Fibroblast of lung (primary cell): ENCODE data around the gene KLC1. TPM values are rescaled to one million over a fixed set of nuclear protein-coding genes. Genes with fewer than 3 reads are reported as not detected.
A peak's percentile ranks its signal among the peaks of the same experiment; 100 is the strongest.

ENCODE experiments used
- DNase-seq, 2 donors: peaks; one replicate each; pipeline versions ENCODE4 v3.0.0 to v3.0.0-alpha.2; 2010; ENCODE audit warnings: low read depth in 2 of 2
- H2AFZ ChIP-seq: 2 replicates; pipeline ENCODE4 v1.5.1; 2012; ENCODE audit warnings: low read length, control low read depth, inconsistent platforms
- H3K27ac ChIP-seq: 2 replicates; pipeline ENCODE4 v1.5.1; 2011; ENCODE audit warnings: low read length, control low read depth; ENCODE audit not compliant: insufficient read depth
- H3K27me3 ChIP-seq: 2 replicates; pipeline ENCODE4 v1.5.1; 2011; ENCODE audit warnings: mild to moderate bottlenecking, low read length; ENCODE audit not compliant: control insufficient read depth, insufficient read depth
- H3K36me3 ChIP-seq: 2 replicates; pipeline ENCODE4 v1.5.1; 2011; ENCODE audit warnings: low read length; ENCODE audit not compliant: control insufficient read depth, insufficient read depth
- H3K4me1 ChIP-seq: 2 replicates; pipeline ENCODE4 v1.5.1; 2011; ENCODE audit warnings: low read length; ENCODE audit not compliant: control insufficient read depth, insufficient read depth; ENCODE audit errors: extremely low read depth
- H3K4me2 ChIP-seq: 2 replicates; pipeline ENCODE4 v1.5.1; 2011; ENCODE audit warnings: low read length, control low read depth; ENCODE audit not compliant: insufficient read depth; ENCODE audit errors: extremely low read depth
- H3K4me3 ChIP-seq, 4 experiments: fragments of 200-600 bp in 1 of 4; sonication (generic) in 1 of 4; replicated peaks in 1 of 4; 2 replicates each; pipeline ENCODE4 v1.5.1; 2011 to 2016; ENCODE audit warnings: low read length in 4 of 4, low read depth in 3 of 4, mild to moderate bottlenecking in 3 of 4, control low read depth in 2 of 4, inconsistent platforms in 1 of 4, mixed read lengths in 1 of 4; ENCODE audit not compliant: insufficient read depth in 1 of 4; ENCODE audit errors: control extremely low read depth in 1 of 4
- H3K79me2 ChIP-seq: 2 replicates; pipeline ENCODE4 v1.5.1; 2012; ENCODE audit warnings: mild to moderate bottlenecking, low read length, inconsistent platforms; ENCODE audit not compliant: control insufficient read depth, insufficient read depth
- H3K9ac ChIP-seq: 2 replicates; pipeline ENCODE4 v1.5.1; 2011; ENCODE audit warnings: mild to moderate bottlenecking, low read length, control low read depth; ENCODE audit not compliant: insufficient read depth
- H3K9me3 ChIP-seq: 2 replicates; pipeline ENCODE4 v1.5.1; 2012; ENCODE audit warnings: low read depth, low read length; ENCODE audit not compliant: control insufficient read depth, insufficient read depth
- H4K20me1 ChIP-seq: 2 replicates; pipeline ENCODE4 v1.5.1; 2011; ENCODE audit warnings: low read length; ENCODE audit not compliant: control insufficient read depth, insufficient read depth; ENCODE audit errors: extremely low read depth
- CTCF ChIP-seq, 2 donors: IDR thresholded peaks in 1 of 2; conservative IDR thresholded peaks in 1 of 2; 1 replicate in 1 of 2; 2 replicates in 1 of 2; pipeline ENCODE4 v1.5.1; 2011 to 2012; ENCODE audit warnings: low read length in 2 of 2, control low read depth in 1 of 2, inconsistent platforms in 1 of 2, low read depth in 1 of 2, mild to moderate bottlenecking in 1 of 2
- EZH2 ChIP-seq: IDR thresholded peaks from 2 replicates; pipeline ENCODE4 v1.5.1; 2012; ENCODE audit warnings: low read length, control low read depth, mild to moderate bottlenecking; ENCODE audit errors: missing control alignments
- polyA plus RNA-seq, 2 donors: library from polyadenylated mRNA; depleted of rRNA in 1 of 2; stranded (reverse) in 1 of 2; unstranded in 1 of 2; fragments of >200 nt; gene quantifications; 2 replicates each; pipeline ENCODE4 v1.2.1, GENCODE V29; 2011 to 2012; ENCODE audit warnings: missing spikeins in 1 of 2
- total RNA-seq: library from RNA; depleted of rRNA; stranded (reverse); fragments of >200 nt; gene quantifications from 2 replicates; pipeline ENCODE4 v1.2.1, GENCODE V29; 2014

The KLC1 gene
- total and polyA plus RNA-seq, 2 donors (not counting 1 experiment from before 2014, with no cell fraction given) = 180 to 219 TPM

GRCh38 chr14:103629503-103630121 lies 601 bp downstream of the KLC1 start:
- Histone ChIP-seq H3K36me3 (peaks cover under 1% of the 10 kb centered on the region), H3K79me2 (peaks cover 55% of the 10 kb centered on the region), H2AFZ (no peak overlapping the region), H3K4me2 (peak overlapping the region; percentile 96), H3K9me3 (no peaks in the 10 kb centered on the region), H3K27me3 (no peaks in the 10 kb centered on the region), H3K4me3 (peak overlapping the region; percentile 75 to 98 (median 84)), H3K4me1 (peaks cover 22% of the 10 kb centered on the region), H3K9ac (peak overlapping the region; percentile 96), H3K27ac (peak overlapping the region; percentile 96), H4K20me1 (peaks cover 5% of the 10 kb centered on the region)
- no peak for TF ChIP-seq CTCF (conservative IDR thresholded peaks at IDR 0.05 in 1 of 2, IDR thresholded peaks at IDR 0.05 in 1 of 2; ENCODE audit: low read depth in 1 of 2, low read length in 2 of 2)
- no peak for TF ChIP-seq EZH2
- DNase-seq = peak in 1 of 2 donors; percentile 20

GRCh38 chr14:103630364-103631108 lies 1.5 kb downstream of the KLC1 start:
- Histone ChIP-seq H3K36me3 (peaks cover 2% of the 10 kb centered on the region), H3K4me3 (peak overlapping the region; percentile 75 to 98 (median 84)), H3K9me3 (no peaks in the 10 kb centered on the region), H3K27ac (peak overlapping the region; percentile 96), H3K27me3 (no peaks in the 10 kb centered on the region), H4K20me1 (peaks cover 7% of the 10 kb centered on the region), H3K4me2 (peak overlapping the region; percentile 96), H3K4me1 (peaks cover 15% of the 10 kb centered on the region), H3K9ac (peak overlapping the region; percentile 96), H3K79me2 (peaks cover 64% of the 10 kb centered on the region), H2AFZ (no peak overlapping the region)
- no peak for TF ChIP-seq CTCF (conservative IDR thresholded peaks at IDR 0.05 in 1 of 2, IDR thresholded peaks at IDR 0.05 in 1 of 2; ENCODE audit: low read depth in 1 of 2, low read length in 2 of 2)
- no peak for TF ChIP-seq EZH2
- DNase-seq = peak in 1 of 2 donors; percentile 27

GRCh38 chr14:103633391-103633790 lies 4.4 kb downstream of the KLC1 start:
- Histone ChIP-seq H2AFZ (no peak overlapping the region), H3K9ac (no peak overlapping the region), H3K9me3 (no peaks in the 10 kb centered on the region), H3K36me3 (peaks cover 4% of the 10 kb centered on the region), H3K4me3 (no peak overlapping the region), H3K27ac (no peak overlapping the region), H4K20me1 (peaks cover 7% of the 10 kb centered on the region), H3K27me3 (no peaks in the 10 kb centered on the region), H3K4me2 (no peak overlapping the region), H3K4me1 (peaks cover 14% of the 10 kb centered on the region), H3K79me2 (peaks cover 93% of the 10 kb centered on the region)
- TF ChIP-seq EZH2 = no peak
- no peak for TF ChIP-seq CTCF (conservative IDR thresholded peaks at IDR 0.05 in 1 of 2, IDR thresholded peaks at IDR 0.05 in 1 of 2; ENCODE audit: low read depth in 1 of 2, low read length in 2 of 2)
- no peak for DNase-seq
